CD4-positive, alpha-beta T cell treated with Interleukin-6 at 100 ng/mL for 8 hours (primary cell): ENCODE results near the gene TMEM184B.

Experiments used
- DNase-seq: peaks from one replicate; pipeline ENCODE4 v3.0.0-alpha.2; 2020; ENCODE audit warnings: mixed read lengths, low spot score

The TMEM184B gene

GRCh38 chr22:38226853-38227649 is 45.8 kb downstream of the TMEM184B start:
- DNase-seq = no peak

DNA sequence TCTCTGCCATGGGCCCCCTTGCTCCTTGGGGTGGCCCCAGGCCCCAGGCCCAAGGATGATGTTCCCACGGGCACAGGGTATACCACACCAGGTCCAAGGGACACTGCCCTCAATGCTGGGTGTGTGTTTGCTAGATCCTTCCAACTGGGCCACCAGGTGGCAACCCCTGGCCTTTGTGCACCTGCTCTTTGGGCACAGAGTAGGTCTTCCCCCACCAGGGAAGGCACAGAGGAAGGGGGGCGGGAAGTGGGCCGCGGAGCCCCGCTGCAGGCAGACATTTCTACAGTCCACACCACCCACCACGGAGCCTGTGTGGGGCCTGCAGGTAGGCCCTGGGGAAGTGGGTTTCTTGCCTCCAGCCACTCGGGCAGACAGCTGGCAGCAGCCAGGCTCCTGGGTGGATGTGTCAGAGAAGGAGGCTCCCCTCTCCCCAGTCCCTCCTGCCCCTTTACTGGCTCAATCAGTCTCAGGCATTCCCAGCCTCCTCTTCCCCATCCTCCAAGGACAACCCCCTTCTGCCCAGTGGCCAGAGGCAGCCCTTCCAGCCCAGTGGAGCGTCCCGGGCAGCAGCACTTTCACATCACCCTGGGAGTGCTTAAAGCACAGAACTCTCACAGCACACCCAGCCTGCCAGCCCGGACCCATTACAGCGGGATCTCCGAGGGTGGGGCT is 49.4 kb downstream of the TMEM184B start:
- DNase-seq = no peak

DNA sequence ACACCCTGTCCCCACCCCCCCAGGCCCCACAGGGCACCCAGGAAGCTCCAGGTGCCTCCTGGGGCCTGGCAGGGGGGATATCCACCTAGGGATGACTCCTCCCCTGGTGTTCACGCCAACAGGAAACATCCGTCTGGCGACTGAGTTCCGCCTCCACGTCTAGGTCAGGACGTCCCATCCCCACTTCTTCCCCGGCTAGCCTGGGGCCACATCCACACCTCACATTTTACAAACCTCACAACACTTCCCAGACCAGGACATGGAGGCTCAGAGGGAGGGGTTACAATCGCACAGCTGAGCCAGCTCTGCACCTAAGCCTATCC is 50.1 kb downstream of the TMEM184B start:
- DNase-seq = no peak

DNA sequence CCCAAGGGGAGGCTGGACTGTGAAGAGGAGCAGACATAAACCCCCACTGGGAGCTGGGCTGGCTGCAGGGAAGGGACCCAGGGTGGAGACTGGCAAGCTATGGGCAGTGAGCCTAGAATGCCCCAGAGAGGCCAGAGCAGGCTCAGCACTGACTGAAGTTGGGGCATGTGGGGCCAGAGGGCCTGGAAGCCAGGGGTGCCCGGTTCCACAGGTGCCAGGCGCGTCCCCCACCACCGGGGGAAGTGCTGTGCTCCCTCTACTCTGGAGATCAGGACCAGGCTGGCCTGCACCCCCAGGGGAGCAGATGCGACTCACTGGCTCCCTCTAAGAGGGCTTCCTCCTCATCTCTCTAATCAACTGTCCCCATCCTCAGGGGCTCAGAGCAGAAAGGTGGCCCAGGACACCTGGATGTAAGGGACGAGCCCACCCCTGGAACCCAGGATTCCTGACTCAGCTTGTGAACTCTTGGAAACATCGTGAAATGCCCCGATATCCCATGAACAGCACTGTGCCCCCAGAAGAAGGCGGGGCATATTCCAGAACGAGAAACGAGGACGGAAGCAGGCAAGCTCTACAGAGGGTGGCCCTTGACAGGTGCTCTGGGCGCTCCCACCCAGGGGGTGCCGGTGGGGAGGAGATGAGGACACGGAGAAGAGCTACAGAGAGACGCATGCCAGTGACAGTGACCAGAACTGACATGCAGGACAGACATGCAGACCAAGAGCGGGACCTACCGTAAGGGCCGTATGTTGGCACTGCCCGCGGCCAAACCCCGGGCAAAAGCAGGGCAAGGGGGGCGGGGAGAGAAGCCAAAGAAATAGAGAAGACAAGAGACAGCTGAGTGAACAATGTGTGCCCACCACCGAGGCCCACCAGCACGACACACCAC is 50.7 kb downstream of the TMEM184B start:
- DNase-seq = no peak

DNA sequence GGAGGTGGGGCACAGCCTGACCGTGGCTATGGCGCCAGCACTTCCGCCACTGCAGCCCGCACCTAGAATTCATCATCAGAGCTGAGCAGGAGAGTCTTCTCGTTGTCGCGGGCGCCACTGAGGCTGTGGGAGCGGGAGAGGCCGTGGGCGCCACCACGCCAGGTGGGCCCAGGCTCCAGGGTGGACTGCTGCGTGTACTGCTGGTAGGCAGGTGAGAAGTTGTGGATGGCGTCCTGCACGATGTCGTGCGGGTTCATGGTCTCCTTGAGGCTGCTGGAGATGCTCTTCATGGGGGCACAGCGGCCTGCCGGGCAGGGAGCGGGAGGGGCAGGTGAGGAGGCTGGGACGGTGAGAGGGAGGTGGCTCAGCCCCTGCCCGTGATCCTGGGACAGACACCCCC is 51.4 kb downstream of the TMEM184B start:
- DNase-seq = no peak

GRCh38 chr22:38220653-38221386 is 52.0 kb downstream of the TMEM184B start:
- no peak for DNase-seq

- no peak for DNase-seq
Observed at GRCh38 chr22:38220163-38220562, 52.6 kb downstream of the TMEM184B start.

DNA sequence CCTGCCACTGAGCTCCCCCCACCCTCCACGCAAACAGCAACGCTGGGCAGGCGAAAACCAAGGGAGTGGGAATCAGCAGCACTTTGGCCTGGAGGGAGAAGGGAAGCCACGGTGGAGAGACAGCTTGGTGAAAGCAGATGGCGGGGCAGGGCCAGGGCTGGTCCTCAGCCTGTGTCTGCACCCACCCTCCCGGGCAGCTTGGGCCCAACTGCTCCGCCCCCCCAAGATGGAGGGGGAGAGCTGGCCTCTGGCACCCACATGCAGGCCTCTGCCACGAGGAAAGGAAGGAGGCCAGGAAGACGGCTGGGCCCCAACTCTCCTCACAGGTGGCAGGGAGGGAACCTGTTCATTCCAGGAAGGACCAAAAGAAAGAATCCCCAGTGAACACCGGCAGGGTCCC is 53.2 kb downstream of the TMEM184B start:
- DNase-seq = no peak

DNA sequence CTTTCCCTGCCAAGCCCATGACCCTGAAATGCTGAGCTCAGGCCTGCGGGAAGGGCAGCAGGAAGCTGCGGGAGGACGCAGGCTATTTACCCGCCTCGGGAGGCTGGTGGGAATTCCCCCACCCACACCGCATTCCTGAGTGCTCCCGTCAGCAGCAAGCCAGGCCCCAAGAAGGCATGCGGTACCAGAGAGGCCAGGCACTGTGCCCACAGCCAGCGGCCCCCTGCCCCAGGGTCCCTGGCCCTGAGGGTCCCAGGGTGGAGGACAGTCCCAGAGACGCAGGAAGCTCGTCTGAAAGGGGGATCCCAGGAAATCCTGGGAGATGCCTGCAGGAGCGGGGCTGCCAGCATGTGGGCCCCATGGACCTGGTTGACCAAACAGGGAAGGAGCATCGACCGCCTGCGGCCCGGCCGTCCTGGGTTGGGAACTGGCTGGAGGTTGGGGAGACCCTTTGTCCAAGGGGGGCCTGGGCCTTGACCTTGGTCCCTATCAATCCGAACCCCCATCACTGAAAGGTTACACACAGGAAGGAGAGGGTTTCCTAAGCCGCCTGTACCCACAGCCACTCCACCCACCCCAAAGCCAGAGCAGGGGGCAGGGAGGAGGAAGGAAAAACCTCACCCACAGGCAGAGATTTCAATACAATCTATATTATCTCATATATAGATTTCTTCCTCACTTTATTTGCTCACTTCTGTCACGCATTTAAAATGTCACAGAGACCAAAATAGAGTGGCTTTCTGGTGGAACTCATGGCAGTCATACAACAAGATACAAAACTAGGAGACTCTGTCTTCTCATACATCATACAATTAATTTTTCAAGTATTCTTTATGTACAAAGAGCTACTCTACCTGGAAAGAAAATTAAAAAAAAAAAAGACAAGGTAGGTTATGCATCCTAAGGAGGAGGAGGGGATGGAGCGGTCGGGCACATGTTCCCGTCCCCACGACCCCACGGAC is 53.9 kb downstream of the TMEM184B start:
- peak; percentile 22 for DNase-seq

GRCh38 chr22:38215156-38216038 is 57.4 kb downstream of the TMEM184B start:
- no peak for DNase-seq

GRCh38 chr22:38214302-38215056 is 58.3 kb downstream of the TMEM184B start:
- peak; percentile 71 for DNase-seq

DNA sequence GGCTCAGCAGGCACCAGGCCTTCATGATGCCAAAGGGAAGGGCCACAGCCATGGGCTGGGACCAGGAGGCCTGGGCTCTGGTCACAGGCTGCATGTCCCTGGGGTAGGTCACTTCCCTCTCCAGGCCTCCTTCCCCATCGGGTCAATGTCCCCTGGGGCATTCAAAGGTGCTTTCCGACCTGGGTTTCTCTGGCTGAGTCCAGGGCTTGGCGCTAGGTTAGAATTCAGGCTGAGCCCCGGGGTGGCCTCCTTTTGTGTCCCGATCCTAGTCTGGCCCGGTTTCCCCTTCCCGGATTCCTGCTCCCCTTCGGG is 58.9 kb downstream of the TMEM184B start:
- no peak for DNase-seq

GRCh38 chr22:38213319-38213989 is 59.4 kb downstream of the TMEM184B start:
- no peak for DNase-seq

DNA sequence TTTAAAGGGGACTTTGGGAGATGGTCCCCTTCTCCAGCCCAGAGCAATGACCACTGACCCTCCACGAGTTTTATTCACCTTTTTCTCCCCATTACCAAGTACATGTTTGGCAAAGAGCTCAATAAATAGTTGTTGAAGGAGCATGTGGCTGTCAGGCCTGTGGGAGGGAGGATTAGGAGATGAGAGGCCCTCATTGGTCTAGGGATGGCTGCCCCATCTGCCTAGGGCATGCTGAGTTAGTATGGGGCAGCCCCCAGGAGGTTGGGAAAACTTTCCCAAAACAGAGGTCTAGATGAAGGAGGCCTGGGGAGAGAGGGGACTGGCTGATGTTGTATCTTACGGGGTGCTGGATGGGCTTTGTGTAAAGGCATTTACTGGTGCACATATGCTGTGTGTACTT is 60.4 kb downstream of the TMEM184B start:
- DNase-seq = no peak

DNA sequence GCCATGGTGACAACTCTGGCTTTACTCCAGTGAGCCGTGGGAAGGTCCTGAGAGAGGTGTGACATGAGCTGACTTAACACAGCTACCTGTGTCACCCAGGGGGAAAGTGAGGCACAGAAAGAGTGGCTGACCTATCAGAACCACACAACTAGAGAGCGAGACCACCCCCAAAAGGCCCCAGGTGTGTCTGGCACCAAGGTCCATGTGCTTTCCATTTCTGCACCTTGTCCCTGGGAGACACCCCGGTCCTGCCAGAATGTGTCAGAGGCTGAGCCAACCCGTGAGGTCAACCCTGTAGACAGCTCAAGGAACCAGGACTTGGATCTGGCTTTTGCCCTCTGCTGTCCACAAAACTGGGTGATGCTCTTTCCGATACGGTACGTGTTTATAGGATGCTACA is 61.3 kb downstream of the TMEM184B start:
- no peak for DNase-seq

- no peak for DNase-seq
Observed at GRCh38 chr22:38208551-38208968, 64.2 kb downstream of the TMEM184B start.

DNA sequence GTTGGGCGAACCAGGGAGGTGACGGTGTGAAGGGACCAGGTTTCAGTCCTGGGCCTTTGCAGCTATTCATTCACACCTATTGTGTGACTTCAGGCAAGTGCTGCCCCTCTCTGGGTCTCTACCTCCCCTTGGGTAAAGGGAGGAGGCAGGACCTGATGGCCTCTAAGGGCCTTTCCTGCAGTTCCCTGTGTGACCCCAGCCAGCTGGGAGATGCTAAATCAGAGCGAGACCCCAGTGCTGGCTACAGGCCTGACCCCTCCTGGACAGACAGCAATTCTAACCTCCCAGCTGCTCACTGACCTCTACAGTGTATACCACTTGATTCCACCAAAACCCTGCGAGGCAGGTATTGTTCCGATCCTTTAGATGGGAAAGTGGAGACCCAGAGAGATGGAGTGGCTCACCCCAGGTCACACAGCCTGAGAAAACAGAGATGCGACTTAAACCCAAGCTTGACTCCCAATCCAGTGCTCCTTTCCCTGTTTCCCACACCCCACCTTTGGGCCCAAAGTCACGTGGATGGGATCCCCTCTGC is 64.8 kb downstream of the TMEM184B start:
- DNase-seq = no peak
